Measurements from ENCODE around the gene FMO1.
"Not testable (repeated sequence)": the region's sequence is repeated elsewhere in the genome, so short reads cannot be mapped to it uniquely, and the experiment has no call there.

Gene FMO1

GRCh38 chr1:171248302-171248701, at the start of gene FMO1:
TSS of gene FMO1 (plus strand) at chr1:171248494. CDS start at chr1:171258088, 9,594 bp downstream.
- no peak for DNase-seq (ENCODE audit: low read depth, low spot score)

DNA sequence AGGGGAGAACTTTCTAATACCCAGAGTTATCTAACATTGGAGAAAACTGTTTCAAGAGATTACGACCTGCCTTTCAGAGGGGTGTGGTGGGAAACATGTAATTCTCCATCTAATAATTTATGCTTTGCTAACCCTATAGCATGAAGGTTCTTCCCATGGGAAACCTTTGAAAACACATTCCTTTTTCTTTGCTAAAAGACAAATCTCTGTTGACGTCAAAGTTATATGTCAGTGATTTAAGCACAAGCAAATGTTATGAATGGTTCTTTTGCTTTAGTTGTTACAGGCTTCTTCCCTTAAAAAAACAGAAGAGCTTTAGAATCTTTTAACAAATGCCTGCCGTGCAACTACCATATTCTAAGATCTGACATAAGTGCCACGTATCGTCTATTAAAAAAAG, 44.0 kb upstream of the FMO1 start:
- DNase-seq (ENCODE audit: low read depth, low spot score) = no peak

GRCh38 chr1:171206204-171206977, 41.9 kb upstream of the FMO1 start:
- DNase-seq (ENCODE audit: low read depth, low spot score) = no peak

DNA sequence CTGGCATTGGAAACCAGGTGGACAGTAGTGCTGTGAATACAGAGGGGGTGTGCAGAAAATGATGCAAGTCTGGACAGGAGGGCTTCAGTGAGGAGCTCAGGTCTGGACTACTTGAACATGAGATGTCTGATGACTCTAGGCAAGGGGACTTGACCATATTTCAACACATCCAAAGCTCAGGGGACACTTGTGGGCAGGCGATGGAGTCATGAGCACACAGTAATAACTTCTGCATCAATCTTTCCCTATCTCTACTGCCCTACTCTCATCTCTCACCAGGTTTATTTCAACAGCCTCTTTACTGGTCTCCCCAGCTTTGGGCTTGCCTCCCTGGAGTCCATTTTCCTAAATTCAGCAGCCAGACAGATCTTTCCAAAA, 41.3 kb upstream of the FMO1 start:
- DNase-seq (ENCODE audit: low read depth, low spot score) = no peak

DNA sequence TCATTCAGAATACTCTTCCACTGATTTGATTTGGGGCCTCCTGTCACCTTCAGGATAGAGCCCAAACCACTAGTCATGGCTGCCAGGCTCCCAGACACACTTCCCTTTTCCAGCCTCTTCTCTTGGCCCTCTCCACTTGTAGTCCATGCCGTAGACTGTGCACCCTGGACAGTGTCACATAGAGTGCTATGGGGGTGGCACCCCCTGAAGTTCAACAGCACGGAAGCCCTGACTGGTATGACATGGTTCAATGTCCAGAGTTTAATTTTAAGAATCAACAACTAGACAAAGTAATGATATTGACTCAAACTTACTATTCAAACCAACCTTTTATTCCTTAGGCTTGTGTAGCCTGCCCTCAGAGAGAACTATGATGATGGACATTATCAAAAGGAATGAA, 40.9 kb upstream of the FMO1 start:
- DNase-seq (ENCODE audit: low read depth, low spot score) = no peak

GRCh38 chr1:171210355-171210754, 37.9 kb upstream of the FMO1 start:
- no peak for DNase-seq (ENCODE audit: low read depth, low spot score)

DNA sequence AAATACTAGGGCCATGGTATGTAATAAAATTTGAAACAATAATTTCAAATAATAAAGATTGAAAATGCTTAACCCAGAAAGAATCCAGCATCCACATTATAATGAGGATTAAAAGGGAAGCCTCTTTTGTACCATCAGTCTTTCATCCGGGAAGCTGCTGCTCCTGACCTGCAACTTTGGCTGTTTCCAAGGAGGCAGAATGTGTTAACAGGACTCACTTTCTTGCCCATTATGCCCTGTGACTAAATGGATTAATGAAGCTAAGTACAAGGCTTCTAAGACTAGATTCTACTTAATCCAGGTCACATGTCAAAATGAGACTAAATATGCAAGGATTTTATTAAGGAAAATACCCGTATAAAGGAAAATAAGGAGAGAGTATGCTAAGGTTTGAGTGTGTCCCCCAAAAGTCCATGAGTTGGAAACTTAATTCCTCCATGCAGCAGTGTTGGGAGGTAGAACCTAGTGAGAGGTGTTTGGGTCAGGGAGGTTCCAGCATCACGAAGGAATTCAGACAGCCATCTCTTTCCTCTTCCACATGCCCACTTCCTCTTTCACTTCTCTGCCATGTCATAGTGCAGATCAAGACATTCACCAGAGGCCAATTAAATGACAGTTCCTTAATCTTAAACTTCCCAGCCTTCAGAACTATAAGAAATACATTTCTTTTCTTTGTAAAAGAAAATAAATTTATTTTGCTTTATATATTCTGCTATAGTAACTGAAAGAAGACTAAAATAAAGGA, 35.5 kb upstream of the FMO1 start:
- no peak for DNase-seq (ENCODE audit: low read depth, low spot score)

- no peak for DNase-seq (ENCODE audit: low read depth, low spot score)
Observed at GRCh38 chr1:171213559-171214454, 34.5 kb upstream of the FMO1 start.

DNA sequence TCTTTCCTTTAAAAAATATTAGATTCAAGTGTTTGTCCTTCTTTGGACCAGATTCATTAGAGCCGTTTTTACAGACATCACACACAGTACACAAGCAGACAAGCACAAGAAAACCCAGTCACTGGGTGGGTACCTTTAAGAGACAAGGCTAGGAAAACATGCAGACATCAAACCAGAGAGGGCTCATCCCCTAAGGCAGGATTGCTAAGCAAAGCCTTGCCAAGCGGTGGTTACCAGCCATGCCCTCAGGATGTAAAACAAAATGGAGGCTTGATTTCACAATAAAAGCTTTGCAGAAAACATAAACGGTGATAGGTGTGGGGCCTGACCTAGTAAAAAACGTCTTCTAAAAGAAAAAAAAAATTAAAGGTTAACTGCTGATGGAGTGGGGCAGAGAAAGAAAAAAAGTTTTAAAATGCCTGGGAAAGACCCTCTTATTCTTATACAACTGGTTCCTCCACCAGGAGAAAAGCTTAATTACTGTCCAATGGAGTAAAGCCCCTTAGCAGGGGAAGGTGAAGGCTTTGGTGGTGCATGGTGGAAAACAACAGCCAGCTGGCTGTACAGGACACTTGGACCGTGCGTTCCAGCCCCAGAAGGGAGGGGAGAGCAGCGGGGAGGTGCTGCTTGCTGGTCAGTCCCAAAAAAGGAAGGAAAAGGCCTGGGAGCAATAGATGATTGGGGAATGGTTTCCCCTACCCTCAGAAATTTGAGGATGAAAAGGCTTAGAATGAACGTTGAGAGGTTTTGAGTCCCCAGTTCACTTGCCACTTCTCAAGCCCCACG, 30.4 kb upstream of the FMO1 start:
- DNase-seq (ENCODE audit: low read depth, low spot score) = no peak

- no peak for DNase-seq (ENCODE audit: low read depth, low spot score)
Observed at GRCh38 chr1:171218661-171219060, 29.6 kb upstream of the FMO1 start.

DNA sequence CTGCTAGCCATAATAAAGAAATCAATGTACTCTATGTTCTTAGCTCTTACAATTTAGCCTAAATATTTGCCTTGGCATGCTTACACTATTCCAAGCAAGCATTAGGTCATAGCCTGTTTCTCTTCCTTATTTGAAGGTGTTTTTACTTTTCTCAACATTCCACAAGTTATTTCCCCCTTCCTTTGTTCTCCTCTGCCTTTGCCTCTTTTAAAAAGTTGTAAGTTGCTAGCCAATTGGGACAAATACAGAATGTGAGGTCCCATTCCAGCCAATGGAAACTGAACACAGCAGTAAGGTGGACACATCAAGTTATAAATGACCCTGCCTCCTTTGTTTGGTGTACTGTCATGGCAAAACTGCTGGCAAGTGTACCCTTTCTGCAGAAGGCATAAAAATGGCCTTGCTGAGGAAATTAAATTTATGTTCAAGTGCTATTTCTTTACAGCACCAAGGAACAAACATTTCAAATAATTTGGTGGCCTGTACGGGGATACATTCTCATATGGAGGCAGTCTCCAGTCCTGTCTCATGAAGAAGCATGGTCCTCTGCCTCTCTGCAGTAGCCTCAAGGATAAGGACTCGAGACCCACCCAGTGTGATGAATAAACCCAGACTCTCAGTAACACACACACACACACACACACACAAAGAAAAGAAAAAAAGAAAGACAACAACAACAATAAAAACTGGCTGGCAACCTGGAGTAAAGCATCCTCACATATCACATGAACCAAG, 28.8 kb upstream of the FMO1 start:
- no peak for DNase-seq (ENCODE audit: low read depth, low spot score)

DNA sequence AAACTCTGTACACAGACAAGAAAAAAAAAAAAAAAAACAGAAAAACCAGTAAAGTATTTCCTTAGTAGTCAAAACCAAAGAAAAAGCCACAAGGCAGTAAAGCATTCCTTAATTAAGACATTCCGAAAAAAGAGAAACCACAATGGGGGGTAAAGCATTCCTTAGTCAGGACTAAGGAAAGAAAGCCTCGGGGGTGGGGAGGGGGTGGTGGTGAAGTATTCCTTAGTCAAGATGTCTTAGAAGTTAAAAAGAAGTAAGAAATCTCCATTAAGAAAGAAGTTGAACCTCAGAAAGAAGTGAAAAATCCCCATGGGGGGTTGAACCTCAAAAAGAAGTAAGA, 28.2 kb upstream of the FMO1 start:
- DNase-seq (ENCODE audit: low read depth, low spot score) = no peak

DNA sequence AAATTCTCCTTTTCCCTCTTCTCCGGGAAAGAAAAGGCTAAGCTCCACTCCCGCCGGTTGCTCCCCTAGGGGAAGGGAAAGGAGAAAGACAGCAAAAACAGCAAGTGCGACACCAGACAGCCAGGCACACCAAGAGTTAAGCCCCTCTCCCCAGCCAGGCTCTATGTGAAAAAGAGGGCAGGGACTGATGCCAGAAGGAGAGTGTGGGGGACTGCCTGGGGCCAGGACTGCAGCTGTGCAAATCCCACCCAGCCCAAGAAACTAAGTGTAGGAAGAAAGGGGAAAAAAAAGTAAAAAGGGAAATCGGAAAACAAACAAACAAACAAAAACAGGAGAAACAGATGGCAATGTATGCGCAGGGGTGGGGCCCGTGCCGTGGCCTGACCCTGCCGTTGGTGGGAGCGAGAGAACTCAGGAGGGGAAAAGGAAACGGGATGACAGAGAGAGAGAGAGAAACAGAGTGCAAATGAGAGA, 27.7 kb upstream of the FMO1 start:
- no peak for DNase-seq (ENCODE audit: low read depth, low spot score)

- DNase-seq (ENCODE audit: low read depth, low spot score) = no peak
Observed at GRCh38 chr1:171221665-171222591, 26.4 kb upstream of the FMO1 start.

DNA sequence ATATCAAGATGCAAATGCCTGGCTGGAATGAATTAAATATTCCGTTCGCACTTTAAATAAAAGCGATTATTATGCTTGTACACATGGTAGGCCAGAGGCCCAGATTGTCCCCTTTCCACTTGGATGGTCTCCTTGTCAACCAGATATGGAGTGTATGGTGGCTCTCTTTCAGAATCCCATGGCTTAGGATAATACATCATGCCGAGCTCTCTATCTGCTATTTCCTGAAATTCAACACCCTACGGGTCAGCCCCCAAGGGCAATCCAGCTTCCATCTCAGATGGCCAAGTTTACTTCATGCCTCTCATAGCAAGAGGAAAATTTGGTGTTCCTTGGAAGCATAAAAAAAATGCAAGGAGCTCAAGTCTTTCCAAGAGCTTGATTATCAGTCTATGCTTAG, 25.4 kb upstream of the FMO1 start:
- DNase-seq (ENCODE audit: low read depth, low spot score) = no peak

GRCh38 chr1:171224257-171224656, 24.0 kb upstream of the FMO1 start:
- not testable (repeated sequence) for DNase-seq (ENCODE audit: low read depth, low spot score)

DNA sequence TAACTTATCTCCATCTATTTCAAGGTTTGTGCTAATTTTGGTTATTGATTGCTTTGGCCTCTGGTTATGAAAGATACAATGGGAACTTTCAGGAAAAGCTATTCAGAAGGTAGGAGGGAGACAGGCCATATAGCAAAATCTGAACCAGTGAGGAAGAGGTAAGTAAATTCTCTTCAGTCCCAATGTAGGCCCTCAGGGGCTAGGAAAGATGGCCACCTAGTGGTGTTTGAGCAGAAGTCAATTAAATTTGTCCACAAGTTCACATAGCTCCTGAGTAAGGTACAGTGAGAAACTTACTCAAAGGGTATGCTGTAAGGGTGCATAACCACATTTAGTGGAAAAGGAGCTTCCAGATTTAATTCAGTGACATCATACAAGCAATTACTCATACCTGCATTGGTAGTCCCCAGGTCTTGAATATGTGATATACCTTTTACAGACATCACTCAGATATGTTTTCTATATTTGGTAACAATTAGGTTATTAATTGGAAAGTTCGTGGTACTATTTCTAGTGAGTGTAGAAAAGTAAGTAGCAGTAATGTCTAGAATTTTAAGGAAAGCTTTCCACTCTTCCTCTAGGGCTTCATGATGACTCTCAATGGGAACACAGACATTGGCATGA, 21.4 kb upstream of the FMO1 start:
- no peak for DNase-seq (ENCODE audit: low read depth, low spot score)

GRCh38 chr1:171231326-171231725, 17.0 kb upstream of the FMO1 start:
- DNase-seq (ENCODE audit: low read depth, low spot score) = no peak

GRCh38 chr1:171233183-171233582, 15.1 kb upstream of the FMO1 start:
- DNase-seq (ENCODE audit: low read depth, low spot score) = no peak

Measured in brain pericyte (primary cell).